AG08396 (cell line): ENCODE measurements around the gene TARS3.
"Not testable (repeated sequence)": the region's sequence is repeated elsewhere in the genome, so short reads cannot be mapped to it uniquely, and the experiment has no call there.

Source experiments
- DNase-seq: peaks from one replicate; pipeline ENCODE4 v3.0.0; 2012; ENCODE audit warnings: low spot score, mixed read lengths

The TARS3 gene

GRCh38 chr15:101723874-101724674, at the start of gene TARS3:
Gene TARS3, minus strand, starts transcription at chr15:101724473. Its CDS starts 86 bp downstream, at chr15:101724387.
- peak; percentile 97 for DNase-seq

DNA sequence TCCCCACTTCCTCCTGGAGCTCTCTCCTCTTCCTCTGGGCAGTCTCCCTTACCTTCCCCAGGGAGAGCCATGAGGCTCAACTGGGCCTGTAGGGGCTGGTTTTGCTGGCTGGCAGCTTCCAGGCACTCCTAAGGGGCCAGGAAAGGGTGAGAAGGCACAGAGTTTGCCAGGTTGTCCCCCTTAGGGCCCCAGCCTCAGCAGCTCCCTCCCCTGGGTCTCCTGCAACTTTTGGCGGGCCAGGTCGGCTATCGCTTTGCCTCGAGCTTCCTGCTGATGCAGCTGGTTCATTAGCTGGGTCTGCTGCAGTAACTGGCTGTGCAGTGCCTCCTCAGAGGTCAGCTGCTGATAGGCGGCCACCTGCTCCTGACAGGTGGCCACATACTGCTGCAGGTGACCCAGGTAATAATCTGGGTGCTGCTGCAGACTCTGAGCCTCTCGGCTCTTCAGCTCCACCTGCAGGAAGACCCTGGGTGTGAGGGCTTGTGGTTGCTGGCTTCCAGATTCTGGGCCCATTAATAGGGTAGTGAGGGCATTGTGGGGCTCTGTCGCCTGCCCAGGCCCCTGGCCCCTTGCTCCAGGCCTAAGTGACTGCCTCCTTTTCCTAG, 49.3 kb upstream of the TARS3 start:
- no peak for DNase-seq

- no peak for DNase-seq
Measured at GRCh38 chr15:101772921-101773320, 48.6 kb upstream of the TARS3 start.

DNA sequence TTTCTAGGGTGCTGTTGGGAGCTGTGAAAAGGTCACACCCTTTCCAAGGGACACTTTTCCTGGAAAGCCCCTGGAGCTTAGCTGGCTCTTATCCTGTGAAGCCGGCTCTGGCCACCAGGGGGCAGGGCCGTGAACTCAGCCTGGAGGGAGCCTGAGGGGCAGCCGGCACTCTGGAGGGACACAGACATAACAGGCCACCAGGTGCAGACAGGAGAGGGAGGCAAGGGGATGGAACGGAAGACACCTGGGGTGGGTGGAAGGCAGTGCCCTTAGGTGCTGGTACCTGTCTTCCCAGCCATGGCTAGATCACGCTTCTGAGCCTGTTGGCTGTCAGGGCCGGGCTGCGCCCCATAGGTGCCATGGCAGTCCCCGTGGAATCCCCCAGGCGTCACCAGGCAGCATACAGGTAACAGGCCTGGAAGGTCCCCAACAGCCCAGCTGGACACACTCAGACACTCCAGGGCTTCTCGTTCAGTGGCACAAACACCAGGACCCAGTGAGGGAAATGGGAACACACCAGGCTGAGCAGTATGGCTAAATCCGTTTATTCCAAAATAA, 42.9 kb upstream of the TARS3 start:
- DNase-seq = not testable (repeated sequence)

DNA sequence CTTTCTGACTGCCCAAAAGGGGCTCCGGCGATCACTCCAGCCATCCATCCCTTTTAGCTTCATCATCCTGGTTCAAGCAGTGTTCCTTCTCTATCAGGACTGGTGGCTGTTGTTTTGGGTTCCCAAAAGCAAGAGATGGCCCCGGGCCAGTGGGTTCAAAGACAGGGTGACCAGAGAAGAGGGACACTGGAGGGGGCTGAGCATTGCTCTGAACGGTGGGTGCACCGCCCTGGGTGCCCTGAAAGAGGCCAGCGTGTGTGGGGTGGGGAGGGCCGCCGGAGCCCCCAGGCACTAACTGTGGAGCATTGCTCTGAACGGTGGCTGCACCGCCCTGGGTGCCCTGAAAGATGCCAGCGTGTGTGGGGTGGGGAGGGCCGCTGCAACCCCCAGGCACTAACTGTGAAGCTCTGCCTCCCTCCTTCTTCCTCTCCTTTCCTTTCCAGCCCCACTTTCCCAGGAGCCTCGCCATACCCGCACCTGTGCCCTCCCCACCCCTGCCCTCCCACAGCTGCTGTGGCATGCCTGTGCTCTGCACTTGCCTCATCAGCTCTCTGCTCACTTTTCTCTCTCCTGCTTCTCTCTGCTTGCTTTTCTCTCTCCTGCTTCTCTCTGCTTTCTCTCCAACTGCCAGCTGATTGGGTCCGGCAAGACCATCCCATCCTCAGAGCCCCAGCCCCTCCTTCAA, 41.6 kb upstream of the TARS3 start:
- DNase-seq = no peak

DNA sequence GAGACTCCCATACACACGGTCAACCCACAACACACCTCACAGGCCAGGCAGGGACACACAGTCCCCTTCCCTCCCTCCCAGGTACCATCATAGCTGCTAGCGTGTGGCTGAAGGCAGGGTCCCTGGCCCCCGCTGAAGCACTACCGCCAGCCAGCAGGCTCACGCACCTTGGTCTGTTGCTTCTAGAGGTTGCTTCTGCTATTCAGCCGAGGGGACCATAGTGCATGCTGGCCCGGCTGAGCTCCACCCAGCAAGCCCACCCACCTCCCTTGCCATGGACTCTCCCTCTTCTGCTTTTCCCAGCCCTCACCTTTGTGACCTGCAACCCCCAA, 41.0 kb upstream of the TARS3 start:
- DNase-seq = not testable (repeated sequence)

DNA sequence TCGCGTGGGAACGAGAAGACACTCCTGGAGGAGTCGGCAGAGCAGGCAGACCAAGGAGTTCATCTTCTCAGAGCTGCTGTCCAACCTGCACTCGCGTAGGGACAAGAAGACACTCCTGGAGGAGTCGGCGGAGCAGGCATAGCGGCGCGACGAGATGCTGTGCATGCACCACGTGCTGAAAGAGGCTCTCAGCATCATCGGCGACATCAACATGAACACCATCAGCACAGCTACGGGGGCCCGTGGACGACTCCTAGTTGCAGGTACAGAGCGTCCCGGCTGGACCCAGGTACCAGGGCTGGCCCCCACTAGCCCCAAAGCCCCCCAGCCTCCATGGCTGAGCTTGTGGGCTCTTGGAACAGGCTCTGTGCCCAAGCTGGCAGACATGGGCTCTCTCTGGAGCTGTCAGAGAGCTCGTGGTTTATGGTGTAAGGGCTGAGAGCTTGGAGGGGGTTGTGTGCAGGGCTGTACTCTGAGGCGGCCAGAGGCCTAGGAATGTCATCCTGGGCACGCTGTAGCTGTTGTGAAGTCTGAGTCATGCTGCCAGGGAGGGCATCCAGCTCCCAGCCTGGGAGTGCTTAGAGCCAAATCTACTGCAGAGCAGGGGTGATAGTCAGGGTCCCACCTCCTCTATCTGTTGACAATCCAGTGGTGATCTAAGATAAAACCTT, 40.5 kb upstream of the TARS3 start:
- peak; percentile 25 for DNase-seq

DNA sequence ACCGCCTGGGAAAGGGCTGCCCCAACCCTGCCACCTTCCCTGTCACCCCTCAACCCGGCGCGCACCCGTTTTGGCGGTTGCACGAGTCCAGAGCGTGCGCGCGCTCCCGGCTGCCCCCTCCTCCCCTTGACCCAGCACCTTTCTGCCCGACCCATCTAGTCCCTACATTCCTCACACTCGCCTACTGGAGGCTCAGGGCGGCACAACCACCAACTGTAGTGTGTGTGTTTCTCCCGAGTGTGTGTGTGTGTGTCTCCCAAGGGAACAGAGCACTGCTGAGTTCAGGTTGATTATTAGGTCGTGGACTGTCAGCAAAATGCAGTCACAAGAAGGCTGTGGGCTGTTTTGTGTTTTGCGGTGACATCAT, 22.4 kb upstream of the TARS3 start:
- not testable (repeated sequence) for DNase-seq

- DNase-seq = not testable (repeated sequence)
Measured at GRCh38 chr15:101734837-101735236, 10.6 kb upstream of the TARS3 start.

DNA sequence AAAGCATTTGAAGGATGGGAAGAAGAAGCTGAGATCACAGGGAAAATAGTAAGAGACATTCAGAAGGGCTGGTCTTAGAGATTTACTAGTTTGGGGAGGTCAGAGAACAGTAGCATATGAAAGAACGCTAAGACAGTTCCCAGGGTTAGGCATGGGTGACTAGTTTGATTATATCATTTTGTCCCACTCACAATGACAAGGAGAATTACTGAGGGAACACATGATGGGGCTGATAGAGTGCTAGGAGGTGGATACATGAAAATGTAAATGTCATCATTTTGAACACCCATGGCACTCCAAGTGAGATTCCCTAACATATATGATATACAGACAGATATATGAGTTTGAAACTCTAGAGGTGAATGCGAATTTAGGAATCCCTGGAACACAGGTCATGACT, 9.3 kb upstream of the TARS3 start:
- no peak for DNase-seq

- DNase-seq = no peak
Measured at GRCh38 chr15:101732772-101733171, 8.5 kb upstream of the TARS3 start.

- no peak for DNase-seq
Measured at GRCh38 chr15:101731746-101732145, 7.5 kb upstream of the TARS3 start.

DNA sequence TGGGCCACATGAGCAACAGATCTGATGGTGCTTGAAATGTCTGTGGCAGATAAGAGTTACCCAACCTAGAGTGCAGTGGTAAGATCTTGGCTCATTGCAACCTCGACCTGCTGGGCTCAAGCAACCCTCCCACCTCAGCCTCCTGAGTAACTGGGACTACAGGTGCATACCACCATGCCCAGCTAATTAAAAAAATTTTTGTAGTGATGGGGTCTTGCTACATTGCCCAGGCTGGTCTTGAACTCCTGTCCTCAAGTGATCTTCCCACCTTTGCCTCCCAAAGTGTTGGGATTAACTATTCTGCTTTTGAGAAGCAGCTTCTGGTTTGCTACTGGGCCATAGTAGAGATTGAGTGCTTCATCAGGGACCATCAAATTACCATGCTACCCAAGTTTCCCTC, 2.9 kb upstream of the TARS3 start:
- no peak for DNase-seq

DNA sequence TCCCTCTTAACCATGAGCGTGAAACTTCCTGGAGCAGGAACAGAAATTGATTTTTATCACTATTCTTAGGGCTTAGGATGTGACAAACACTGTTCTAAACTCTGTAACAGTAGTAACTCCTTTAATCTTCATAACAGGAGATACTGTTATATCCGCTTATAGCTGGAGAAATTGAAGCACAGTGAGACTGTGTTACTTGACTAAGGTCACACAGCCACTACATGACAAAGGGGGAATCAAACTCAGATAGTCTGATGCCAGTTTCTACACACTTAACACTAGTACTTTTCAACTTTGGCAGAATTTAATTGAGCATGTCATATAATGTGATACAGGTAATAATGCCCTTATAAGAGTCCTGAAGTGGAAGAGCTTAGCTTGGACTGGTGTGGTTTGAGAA, 800 bp upstream of the TARS3 start:
- DNase-seq = no peak

DNA sequence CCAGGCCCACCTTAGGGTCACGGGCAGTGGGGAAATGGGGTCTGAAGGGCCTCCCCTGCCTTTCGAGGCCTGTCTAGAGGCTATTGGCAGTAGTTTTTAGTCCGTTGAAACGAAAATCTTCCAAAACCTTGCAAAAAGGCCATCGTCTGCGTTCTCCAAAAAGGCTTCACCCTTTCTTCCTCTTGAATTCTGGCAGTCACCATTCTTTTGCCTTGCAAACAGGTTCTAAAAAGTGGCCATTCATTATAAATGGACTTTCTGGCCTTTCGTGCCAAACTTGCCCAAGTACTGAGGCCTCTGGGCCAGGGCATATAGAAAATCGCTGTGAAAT, 367 bp upstream of the TARS3 start:
- no peak for DNase-seq

- DNase-seq = peak; percentile 61
Measured at GRCh38 chr15:101723171-101723873, 951 bp downstream of the TARS3 start.

DNA sequence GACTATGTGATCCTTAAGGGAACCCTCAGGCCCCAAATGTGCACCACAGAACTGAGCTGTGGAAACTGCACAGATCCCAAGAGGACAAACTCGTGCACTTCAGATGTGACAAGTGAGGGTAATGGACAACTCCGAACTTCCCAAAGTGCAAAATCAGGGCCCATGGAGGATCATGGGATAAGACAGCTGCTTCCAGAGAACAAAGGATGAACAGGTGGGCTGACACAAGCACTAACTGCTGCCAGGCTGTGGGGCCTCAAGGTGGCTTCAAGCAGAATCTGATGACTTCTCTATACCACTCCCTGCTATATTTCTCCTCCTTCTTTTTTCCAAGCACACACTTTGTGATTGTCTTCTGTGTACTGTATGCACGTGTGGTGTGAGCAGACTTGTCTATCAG, 5.4 kb downstream of the TARS3 start:
- DNase-seq = no peak

DNA sequence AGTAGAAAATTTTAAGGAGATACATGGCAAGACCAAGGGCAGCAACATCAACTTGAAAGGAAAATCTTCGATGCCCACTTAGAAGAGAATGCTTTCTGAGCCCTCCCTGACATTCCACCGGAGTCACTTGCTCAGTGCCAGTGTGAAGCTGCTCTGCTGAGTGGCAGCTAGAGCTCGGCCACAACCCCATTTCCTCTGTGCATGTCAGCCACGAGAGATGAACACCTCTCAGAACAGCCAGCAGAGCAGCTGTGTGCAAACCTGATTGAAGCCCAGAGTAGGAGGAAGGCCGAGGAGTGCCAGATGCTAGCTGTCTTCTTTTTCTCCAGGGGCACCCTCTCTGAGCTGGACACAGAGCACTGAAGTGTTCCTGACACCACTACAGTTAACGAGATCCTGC, 12.2 kb downstream of the TARS3 start:
- no peak for DNase-seq

- peak; percentile 74 for DNase-seq
Measured at GRCh38 chr15:101710806-101711205, 13.5 kb downstream of the TARS3 start.

- no peak for DNase-seq
Measured at GRCh38 chr15:101709466-101709865, 14.8 kb downstream of the TARS3 start.

GRCh38 chr15:101707983-101708382, 16.3 kb downstream of the TARS3 start:
- DNase-seq = no peak

- DNase-seq = no peak
Measured at GRCh38 chr15:101702077-101702476, 22.2 kb downstream of the TARS3 start.
